Neural crest cell (in vitro differentiated cells): ENCODE data around the gene C2orf92. TPM values are rescaled to one million over a fixed set of nuclear protein-coding genes. Genes with fewer than 3 reads are reported as not detected.

Experiments used
- DNase-seq: peaks from one replicate; pipeline ENCODE4 v3.0.0; 2021; ENCODE audit warnings: low read depth, mixed read lengths, low spot score
- H3K27ac Mint-ChIP-seq: one replicate; pipeline ENCODE4 v1.8.0; 2021; ENCODE audit warnings: mild to moderate bottlenecking, mixed read lengths; ENCODE audit not compliant: unreplicated experiment
- H3K27me3 Mint-ChIP-seq: 2 replicates; pipeline ENCODE4 v1.8.0; 2021; ENCODE audit warnings: low read depth, mild to moderate bottlenecking, mixed read lengths
- H3K36me3 Mint-ChIP-seq: 2 replicates; pipeline ENCODE4 v1.8.0; 2021; ENCODE audit warnings: low read depth, mild to moderate bottlenecking, mixed read lengths
- H3K4me1 Mint-ChIP-seq: 2 replicates; pipeline ENCODE4 v1.8.0; 2021; ENCODE audit warnings: mixed read lengths
- H3K4me3 Mint-ChIP-seq: one replicate; pipeline ENCODE4 v1.8.0; 2021; ENCODE audit warnings: mild to moderate bottlenecking, mixed read lengths
- H3K9me3 Mint-ChIP-seq: 2 replicates; pipeline ENCODE4 v1.8.0; 2021; ENCODE audit warnings: mixed read lengths
- CTCF ChIP-seq: fragments of 200-600 bp; sonication (generic); conservative IDR thresholded peaks from 2 replicates; pipeline ENCODE4 v1.5.0; 2021; ENCODE audit warnings: antibody characterized with exemption, mild to moderate bottlenecking
- total RNA-seq: library from RNA; stranded (reverse); gene quantifications from 2 replicates; pipeline ENCODE4 v1.2.1, GENCODE V29; 2021

Gene C2orf92
- total RNA-seq, 1 donor from 2014 or later: 10.3 TPM

- H3K27ac Mint-ChIP-seq: no peak overlapping the region
- no peaks in the 10 kb centered on the region for H3K27me3 Mint-ChIP-seq
- H3K4me1 Mint-ChIP-seq: peaks cover 18% of the 10 kb centered on the region
- TF ChIP-seq CTCF: no peak
- H3K36me3 Mint-ChIP-seq: no peaks in the 10 kb centered on the region
- no peak for DNase-seq
- no peak overlapping the region for H3K4me3 Mint-ChIP-seq
- H3K9me3 Mint-ChIP-seq: no peaks in the 10 kb centered on the region
These were observed 31.7 kb downstream of the C2orf92 start for GRCh38 chr2:97701186-97701585.

DNA sequence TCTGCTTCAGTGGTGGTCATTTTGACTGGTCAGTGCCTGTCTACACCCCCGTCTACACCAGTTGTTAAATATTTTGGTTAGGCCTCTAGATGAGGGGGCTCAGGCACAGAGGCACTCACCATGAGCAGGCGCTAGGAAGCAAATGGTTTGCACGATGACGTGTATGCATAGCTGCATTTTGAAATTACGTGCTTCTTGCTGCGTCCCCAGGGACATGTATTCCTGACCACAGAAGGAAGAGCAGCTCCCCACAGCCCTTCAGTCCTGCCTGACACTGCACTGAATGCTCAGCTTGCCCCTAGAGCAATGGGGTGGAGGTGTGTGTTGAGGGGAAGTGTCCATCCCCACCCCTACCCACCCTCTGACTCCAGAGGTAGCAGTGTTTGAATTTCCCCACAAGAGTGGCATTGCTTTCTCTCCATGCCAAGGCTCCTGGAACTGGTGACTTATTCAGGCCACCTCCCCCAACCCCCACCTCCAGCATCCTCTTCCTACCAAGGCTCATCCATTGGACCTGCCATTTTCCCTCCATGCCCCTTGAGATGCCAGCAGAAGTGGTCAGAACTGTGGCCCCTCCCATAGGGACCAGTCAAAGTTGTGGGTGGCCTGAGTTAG is 32.4 kb downstream of the C2orf92 start:
- no peak for DNase-seq
- no peak for TF ChIP-seq CTCF
- Mint-ChIP-seq H3K36me3 (no peaks in the 10 kb centered on the region), H3K27me3 (no peaks in the 10 kb centered on the region), H3K4me3 (no peak overlapping the region), H3K9me3 (no peaks in the 10 kb centered on the region), H3K27ac (no peak overlapping the region), H3K4me1 (peaks cover 16% of the 10 kb centered on the region)

GRCh38 chr2:97702731-97703470 is 33.4 kb downstream of the C2orf92 start:
- no peaks in the 10 kb centered on the region for H3K9me3 Mint-ChIP-seq
- no peak overlapping the region for H3K4me3 Mint-ChIP-seq
- H3K27ac Mint-ChIP-seq: no peak overlapping the region

GRCh38 chr2:97703741-97704140 is 34.2 kb downstream of the C2orf92 start:
- H3K4me3 Mint-ChIP-seq: no peak overlapping the region
- no peak for TF ChIP-seq CTCF
- H3K9me3 Mint-ChIP-seq: no peaks in the 10 kb centered on the region
- no peaks in the 10 kb centered on the region for H3K27me3 Mint-ChIP-seq
- no peaks in the 10 kb centered on the region for H3K36me3 Mint-ChIP-seq
- peaks cover 12% of the 10 kb centered on the region for H3K4me1 Mint-ChIP-seq
- no peak for DNase-seq
- no peak overlapping the region for H3K27ac Mint-ChIP-seq

More at GRCh38 chr2:97702731-97703470, 33.4 kb downstream of the C2orf92 start:
- no peak for TF ChIP-seq CTCF
- H3K27me3 Mint-ChIP-seq: no peaks in the 10 kb centered on the region
- H3K4me1 Mint-ChIP-seq: peaks cover 12% of the 10 kb centered on the region
- no peaks in the 10 kb centered on the region for H3K36me3 Mint-ChIP-seq
- no peak for DNase-seq

DNA sequence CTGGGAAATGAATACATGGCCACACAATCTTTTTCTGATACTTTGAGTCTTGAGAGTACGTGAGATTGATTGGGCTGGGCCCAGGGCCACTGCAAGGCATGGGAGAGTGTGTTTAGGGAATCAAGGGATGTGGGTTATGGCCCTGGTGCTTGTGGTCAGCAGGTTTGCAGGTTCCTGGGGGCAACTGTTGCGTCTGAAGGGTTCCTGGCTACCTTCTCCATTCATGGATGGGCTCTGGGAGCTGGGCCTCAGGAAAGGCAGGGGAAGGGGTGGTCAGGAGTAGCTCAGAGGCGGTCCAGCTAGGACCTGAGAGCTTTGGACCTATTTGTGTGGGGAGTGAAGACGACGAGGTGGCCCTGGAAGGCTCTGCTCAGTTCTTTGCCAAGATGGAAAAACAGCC is 35.5 kb downstream of the C2orf92 start:
- no peak for TF ChIP-seq CTCF
- Mint-ChIP-seq H3K36me3 (no peaks in the 10 kb centered on the region), H3K4me1 (peaks cover 13% of the 10 kb centered on the region), H3K9me3 (no peaks in the 10 kb centered on the region), H3K27me3 (no peaks in the 10 kb centered on the region), H3K4me3 (no peak overlapping the region), H3K27ac (no peak overlapping the region)
- no peak for DNase-seq
